Pancreas (tissue), 10 donors: ENCODE measurements around the gene TXNDC16. TPM values are rescaled to one million over a fixed set of nuclear protein-coding genes. Genes with fewer than 3 reads are reported as not detected.

Source experiments
- ATAC-seq, 4 donors: fragments of 200-7000 bp; cut with Tn5 transposase; one replicate each; pipeline versions ENCODE4 v1.8.0 to v1.9.1; 2020; ENCODE audit warnings: mild to moderate bottlenecking in 4 of 4, moderate library complexity in 4 of 4
- DNase-seq, 6 donors: peaks; one replicate each; pipeline ENCODE4 v3.0.0-alpha.2; 2020
- FAIRE-seq: peaks from 2 replicates; lab custom pipeline; 2012; peaks lifted over from hg19 to GRCh38; lab: Jason Lieb, UNC
- H3K27ac ChIP-seq, 4 donors: fragments of 200-600 bp; sonication (generic); 1 replicate in 3 of 4; 2 replicates in 1 of 4; pipeline versions ENCODE4 v1.5.0 to v1.8.0; 2020
- H3K27me3 ChIP-seq, 4 donors: fragments of 200-600 bp; one replicate each; pipeline ENCODE4 v1.8.0; 2021
- H3K36me3 ChIP-seq, 3 donors: fragments of 200-600 bp; sonication (generic) in 1 of 3; one replicate each; pipeline versions ENCODE4 v1.5.0 to v1.8.0; 2020 to 2021
- H3K4me1 ChIP-seq, 3 donors: fragments of 200-600 bp; one replicate each; pipeline ENCODE4 v1.8.0; 2021
- H3K4me3 ChIP-seq, 4 donors: fragments of 200-600 bp; sonication (generic) in 2 of 4; one replicate each; pipeline versions ENCODE4 v1.5.0 to v1.8.0; 2020 to 2021
- H3K9me3 ChIP-seq, 4 donors: fragments of 200-600 bp; one replicate each; pipeline ENCODE4 v1.8.0; 2021
- CTCF ChIP-seq, 4 donors: fragments of 200-600 bp; sonication (generic) in 3 of 4; IDR thresholded peaks; one replicate each; pipeline versions ENCODE4 v1.5.0 to v1.8.0; 2021; ENCODE audit warnings: antibody characterized with exemption in 4 of 4
- WGBS, 2 donors: extraction: QIAGEN DNeasy Blood & Tissue Kit; methylation state at CpG; one replicate each; pipeline ENCODE4 v1.1.7; 2013; 5-methylcytosine and 5-hydroxymethylcytosine counted together
- intact Hi-C, 3 donors: fragments of 100-400 bp; cut with DNase I; formaldehyde crosslinking; loops; one replicate each; pipeline versions ENCODE4 v1.11.1 to v1.14.2; 2022
- polyA plus RNA-seq, 2 donors: library from polyadenylated mRNA; stranded (reverse); fragments of 200-250 nt; gene quantifications; one replicate each; pipeline ENCODE4 v1.2.3, GENCODE V29; 2013
- total RNA-seq, 6 donors: library from RNA; stranded (reverse); fragmentation: NEBNext Ultra II Directional in 4 of 6; extraction: Animal tissue kit (Norgen Biotek cat#: 25700) in 4 of 6; gene quantifications; one replicate each; pipeline versions ENCODE4 v1.2.1 to v1.2.4, GENCODE V29; 2021 to 2023
- donor health status: healthy with polysubstance abuse.
- donor health status: DM: no; HTN: no; CAD: no; lungs with moderate emphysema.
- donor health status: DM: no; HTN: no; CAD: no.
- donor health status: control.
- donor health status: control.
- donor health status: Bipolar disorder and iron deficiency.
- donor health status: DM: yes; HTN: yes; CAD: no.
- donor health status: DM: no; HTN: no; CAD: no.
- donor health status: DM: no; HTN: no; CAD: no.
- donor health status: DM: yes; HTN: yes; CAD: no.

Gene TXNDC16
- total and polyA plus RNA-seq, 8 donors, result 1.1 to 7.4 (median 4.1) TPM

- ATAC-seq (no peak), FAIRE-seq (no peak), DNase-seq (no peak)
- no peaks in the 10 kb centered on the region for H3K9me3 ChIP-seq
- H3K4me1 ChIP-seq, result no peaks in the 10 kb centered on the region
- H3K27me3 ChIP-seq, result no peaks in the 10 kb centered on the region
- H3K4me3 ChIP-seq, result no peak overlapping the region
- no peak for TF ChIP-seq CTCF (IDR thresholded peaks at IDR 0.05)
- intact Hi-C loops, result no loop called here
- no peak overlapping the region for H3K27ac ChIP-seq
- H3K36me3 ChIP-seq, result peaks cover 0 to 5% (median 0%) of the 10 kb centered on the region in 3 donors
Measured at GRCh38 chr14:52443506-52443905, 108.8 kb downstream of the TXNDC16 start.

- Histone ChIP-seq H3K27ac (no peak overlapping the region), H3K27me3 (no peaks in the 10 kb centered on the region), H3K4me1 (no peaks in the 10 kb centered on the region), H3K9me3 (no peaks in the 10 kb centered on the region), H3K4me3 (no peak overlapping the region), H3K36me3 (peaks cover 0 to 5% (median 0%) of the 10 kb centered on the region in 3 donors)
- FAIRE-seq (no peak), DNase-seq (no peak), ATAC-seq (no peak)
- TF ChIP-seq CTCF (IDR thresholded peaks at IDR 0.05), result no peak
- intact Hi-C loops, result no loop called here
- 83 to 93% methylated on average over 1 of the region's 1 CpG for WGBS, 2 donors
Measured at GRCh38 chr14:52442602-52443001, 109.7 kb downstream of the TXNDC16 start.

- H3K27me3 ChIP-seq, result no peaks in the 10 kb centered on the region
- peaks cover 0 to 5% (median 0%) of the 10 kb centered on the region in 3 donors for H3K36me3 ChIP-seq
- intact Hi-C loops, result no loop called here
- 91 to 93% methylated on average over 4 of the region's 4 CpGs for WGBS, 2 donors
- FAIRE-seq (no peak), DNase-seq (no peak), ATAC-seq (no peak)
- no peaks in the 10 kb centered on the region for H3K4me1 ChIP-seq
- no peaks in the 10 kb centered on the region for H3K9me3 ChIP-seq
- no peak overlapping the region for H3K27ac ChIP-seq
- TF ChIP-seq CTCF (IDR thresholded peaks at IDR 0.05), result no peak
- no peak overlapping the region for H3K4me3 ChIP-seq
Measured at GRCh38 chr14:52442166-52442565, 110.1 kb downstream of the TXNDC16 start.

- Histone ChIP-seq H3K4me3 (no peak overlapping the region), H3K4me1 (no peaks in the 10 kb centered on the region), H3K36me3 (no peaks in the 10 kb centered on the region), H3K27ac (no peak overlapping the region), H3K9me3 (no peaks in the 10 kb centered on the region), H3K27me3 (no peaks in the 10 kb centered on the region)
- FAIRE-seq, result no peak
- intact Hi-C loops, result no loop called here
- no peak for DNase-seq
- no peak for ATAC-seq
- no peak for TF ChIP-seq CTCF (IDR thresholded peaks at IDR 0.05)
- WGBS, 2 donors, result 94 to 96% methylated on average over 4 of the region's 4 CpGs
Measured at GRCh38 chr14:52439476-52439875, 112.8 kb downstream of the TXNDC16 start.

- intact Hi-C loops, result no loop called here
- no peak for ATAC-seq
- H3K27ac ChIP-seq, result no peak overlapping the region
- 95 to 100% methylated on average over 1 of the region's 1 CpG for WGBS, 2 donors
- no peaks in the 10 kb centered on the region for H3K4me1 ChIP-seq
- H3K36me3 ChIP-seq, result no peaks in the 10 kb centered on the region
- no peaks in the 10 kb centered on the region for H3K9me3 ChIP-seq
- no peaks in the 10 kb centered on the region for H3K27me3 ChIP-seq
- DNase-seq, result no peak
- no peak for FAIRE-seq
- no peak for TF ChIP-seq CTCF (IDR thresholded peaks at IDR 0.05)
- no peak overlapping the region for H3K4me3 ChIP-seq
Measured at GRCh38 chr14:52434955-52435354, 117.3 kb downstream of the TXNDC16 start.
